Articular chondrocyte of knee joint (primary cell): ENCODE results near the gene CLEC10A. TPM values are rescaled to one million over a fixed set of nuclear protein-coding genes. Genes with fewer than 3 reads are reported as not detected.

ENCODE experiments used
- small RNA-seq: library from RNA; depleted of rRNA; stranded (forward); fragments of <200 nt; gene quantifications from one replicate; pipeline ENCODE3, GENCODE V24; 2012
- total RNA-seq: library from RNA; depleted of rRNA; stranded (reverse); fragments of >200 nt; gene quantifications from 2 replicates; pipeline ENCODE4 v1.2.3, GENCODE V29; 2012

The CLEC10A gene, protein sequence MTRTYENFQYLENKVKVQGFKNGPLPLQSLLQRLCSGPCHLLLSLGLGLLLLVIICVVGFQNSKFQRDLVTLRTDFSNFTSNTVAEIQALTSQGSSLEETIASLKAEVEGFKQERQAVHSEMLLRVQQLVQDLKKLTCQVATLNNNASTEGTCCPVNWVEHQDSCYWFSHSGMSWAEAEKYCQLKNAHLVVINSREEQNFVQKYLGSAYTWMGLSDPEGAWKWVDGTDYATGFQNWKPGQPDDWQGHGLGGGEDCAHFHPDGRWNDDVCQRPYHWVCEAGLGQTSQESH
- not detected in 2 replicates for total RNA-seq

DNA sequence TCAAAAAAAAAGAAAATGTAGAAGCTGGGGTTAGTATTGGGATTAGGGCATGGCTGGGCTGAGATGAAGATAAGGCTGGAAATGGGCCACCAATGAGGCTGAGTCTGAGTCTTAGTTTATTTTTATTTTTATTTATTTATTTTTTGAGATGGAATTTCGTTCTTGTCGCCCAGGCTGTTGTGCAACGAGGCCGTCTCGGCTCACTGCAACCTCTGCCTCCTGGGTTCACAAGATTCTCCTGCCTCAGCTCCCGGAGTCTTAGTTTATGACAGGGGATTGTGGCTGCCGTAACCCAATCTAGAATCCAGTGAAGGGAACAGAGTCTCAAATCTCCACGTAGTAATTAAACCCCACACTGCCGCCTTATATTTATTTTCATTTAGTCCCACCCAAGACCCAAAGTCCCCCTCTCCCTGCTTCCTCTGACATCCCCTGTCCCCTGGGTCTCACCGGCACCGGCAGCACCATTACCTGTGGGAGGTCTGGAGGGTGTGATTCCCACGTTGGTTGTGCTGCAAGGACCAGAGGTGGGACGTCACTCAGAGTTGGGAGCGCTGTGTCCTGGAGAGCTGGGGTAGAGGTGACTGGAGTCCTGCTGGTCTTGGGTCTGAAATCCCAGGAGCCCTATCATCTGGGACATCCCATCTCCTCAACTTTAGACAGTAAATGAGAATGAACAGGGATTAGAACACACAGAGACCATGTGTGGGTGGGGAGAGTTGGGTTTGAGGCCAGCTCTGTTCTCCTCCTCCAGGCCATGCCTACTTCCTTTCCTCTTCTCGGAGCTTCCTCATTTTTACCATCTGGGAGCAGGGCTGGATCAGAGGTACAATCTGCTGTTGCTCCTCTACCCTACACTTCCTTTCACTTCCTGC, at the start of gene CLEC10A:
Gene CLEC10A (minus strand): TSS at position 671 of the 875 bp plus-strand sequence. CDS start 1,439 bp downstream, outside the sequence.

DNA sequence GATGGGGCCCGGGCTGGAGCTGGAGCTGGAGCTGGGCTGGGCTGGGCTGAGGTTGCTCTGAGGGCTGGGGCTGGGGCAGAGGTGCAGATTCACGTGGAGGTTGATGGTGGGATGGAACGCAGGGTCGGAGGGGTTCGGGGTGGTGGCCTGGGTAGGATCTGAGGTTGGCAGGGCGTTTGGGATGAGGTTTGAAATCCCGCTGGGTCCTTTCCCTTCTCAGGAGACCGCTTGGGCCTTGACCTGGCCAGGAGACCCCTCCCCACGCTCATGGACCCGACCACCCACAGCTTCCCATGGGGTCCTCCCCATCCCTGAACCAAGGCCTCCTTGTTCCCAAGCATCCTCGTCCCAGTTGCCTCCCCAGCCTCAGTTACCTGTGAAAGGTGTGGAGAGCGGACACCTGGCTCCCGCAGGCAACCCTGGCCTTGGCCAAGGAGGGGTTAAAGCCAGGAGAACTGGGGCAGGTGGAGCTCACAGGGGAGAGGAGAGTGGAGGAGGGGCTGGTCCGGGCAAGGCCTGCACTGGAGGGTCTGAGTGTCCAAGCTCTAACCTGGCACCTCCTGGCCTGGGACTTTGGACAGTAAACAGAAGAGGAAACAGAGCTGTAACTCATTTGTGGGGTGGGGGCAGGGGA, 34.3 kb upstream of the CLEC10A start, which contains the start of gene ASGR2:
Gene ASGR2 (minus strand): TSS at position 582 of the 634 bp plus-strand sequence. CDS start 582 bp downstream, outside the sequence.

DNA sequence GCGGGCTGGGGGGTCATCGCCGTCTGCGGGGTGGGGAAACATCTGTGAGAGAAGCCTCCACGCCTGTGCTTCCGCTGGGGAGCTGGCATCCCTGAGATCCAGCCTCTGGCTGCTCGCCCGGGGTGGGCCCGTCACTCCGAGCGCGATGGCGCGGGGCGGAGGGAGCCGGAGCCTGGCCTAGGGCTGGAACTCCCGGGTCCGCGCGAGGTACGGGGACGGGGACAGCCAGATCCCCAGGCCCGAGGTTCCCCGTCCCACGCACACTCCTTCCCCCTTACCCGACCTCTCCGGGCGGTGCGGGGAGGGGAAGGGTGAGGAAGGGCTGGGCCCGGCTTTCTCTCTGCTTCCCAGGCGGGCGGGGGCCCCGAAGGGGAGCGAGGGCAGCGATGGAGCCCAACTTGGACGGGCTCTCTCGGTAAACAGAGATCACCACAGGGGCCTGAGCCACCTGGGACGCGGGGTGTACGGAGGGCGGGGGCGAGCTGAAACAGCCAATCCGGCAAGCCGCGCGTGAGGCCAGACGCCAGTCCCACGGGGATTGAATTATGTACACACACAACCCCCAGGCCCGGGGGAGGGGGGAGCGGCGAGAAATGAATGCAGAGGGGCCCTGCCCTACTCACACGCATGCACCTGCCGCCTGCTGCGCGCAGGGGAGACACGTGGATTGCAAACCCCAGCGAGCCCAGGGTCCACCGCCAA, 36.4 kb downstream of the CLEC10A start, which contains the start of gene SLC16A11:
Gene SLC16A11 (minus strand): TSS at position 596 of the 702 bp plus-strand sequence. CDS start 579 bp downstream, at position 17.

DNA sequence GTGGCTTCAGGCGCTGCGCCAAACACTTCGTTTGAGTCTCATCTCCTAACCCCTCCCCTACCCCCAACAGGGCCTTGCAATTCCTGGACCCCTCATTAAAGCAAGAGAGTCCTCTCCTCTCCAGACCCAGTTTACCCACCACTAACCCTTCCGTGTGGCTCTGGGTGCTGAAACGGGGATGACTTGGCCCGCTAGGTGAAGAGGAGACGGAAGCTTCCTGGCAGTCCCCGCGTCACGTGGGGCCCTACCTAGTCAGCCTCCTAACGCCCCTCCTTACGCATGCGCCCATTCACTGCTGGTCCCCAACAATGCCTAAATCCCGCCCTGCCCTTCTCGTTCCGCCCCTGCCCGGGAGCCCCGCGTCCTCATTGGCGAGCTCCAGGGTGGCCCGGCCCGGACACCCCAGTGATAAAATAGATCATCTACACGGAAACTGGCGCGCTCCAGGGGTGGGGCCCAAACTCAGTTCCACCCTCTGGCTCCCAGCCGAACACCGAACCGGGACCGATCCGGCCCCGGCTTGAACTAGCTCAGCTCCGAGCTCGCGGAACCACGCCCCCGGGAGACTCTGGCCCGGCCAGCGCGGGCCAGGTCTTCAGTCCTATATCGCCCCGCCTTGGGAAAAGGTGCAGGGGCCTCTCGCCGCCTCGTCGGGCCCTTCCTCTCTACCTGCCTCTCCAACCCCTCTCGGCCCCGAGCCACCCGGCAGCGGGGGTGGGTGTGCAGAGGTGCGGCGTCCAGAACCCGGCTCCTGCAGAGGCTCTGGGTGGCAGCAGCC, 44.3 kb downstream of the CLEC10A start, which contains the start of gene SLC16A13:
Gene SLC16A13 (plus strand): TSS at position 425 of the 778 bp plus-strand sequence. CDS start 368 bp downstream, outside the sequence.

Small RNA genes lying within 50 kb of the gene (small RNA-seq; reads per million reads assigned to genes)
- not detected for gene AC120057.1

Other genes with a start within 250 kb of the CLEC10A start
- not detected in 2 replicates for gene TEKT1, start 248.5 kb downstream of the CLEC10A start, total RNA-seq
- 0.11 TPM in 1 of 2 replicates, not detected in the other for gene ALOX12, start 84.2 kb downstream of the CLEC10A start, total RNA-seq
- 72.4 and 73.5 TPM in 2 replicates for gene RNASEK, start 67.6 kb downstream of the CLEC10A start, total RNA-seq
- 0.11 and 0.13 TPM in 2 replicates for gene BCL6B, start 57.2 kb downstream of the CLEC10A start, total RNA-seq
- 0.22 and 0.52 TPM in 2 replicates for gene SLC16A13, start 44.2 kb downstream of the CLEC10A start, total RNA-seq
- gene SLC16A11, start 36.2 kb downstream of the CLEC10A start, total RNA-seq, result 0.13 TPM in 1 of 2 replicates, not detected in the other
- not detected in 2 replicates for gene ASGR2, start 34.6 kb upstream of the CLEC10A start, total RNA-seq
- gene ASGR1, start 99.1 kb upstream of the CLEC10A start, total RNA-seq, result 0.65 and 0.76 TPM in 2 replicates
- gene DLG4, start 139.6 kb upstream of the CLEC10A start, total RNA-seq, result 7.7 and 8.8 TPM in 2 replicates
- 205 and 214 TPM in 2 replicates for gene ACADVL, start 139.7 kb upstream of the CLEC10A start, total RNA-seq
- gene DVL2, start 154.3 kb upstream of the CLEC10A start, total RNA-seq, result 54.4 and 63.1 TPM in 2 replicates
- 34.4 and 38.5 TPM in 2 replicates for gene PHF23, start 159.2 kb upstream of the CLEC10A start, total RNA-seq
- gene GABARAP, start 162.2 kb upstream of the CLEC10A start, total RNA-seq, result 315 and 440 TPM in 2 replicates
- 30.1 and 39.5 TPM in 2 replicates for gene CTDNEP1, start 171.5 kb upstream of the CLEC10A start, total RNA-seq
- 31.6 and 39.1 TPM in 2 replicates for gene ELP5, start 172.0 kb upstream of the CLEC10A start, total RNA-seq
- gene CLDN7, start 182.2 kb upstream of the CLEC10A start, total RNA-seq, result 2.4 and 2.7 TPM in 2 replicates
- gene SLC2A4, start 201.5 kb upstream of the CLEC10A start, total RNA-seq, result 0.11 TPM in 1 of 2 replicates, not detected in the other
- 0.13 TPM in 1 of 2 replicates, not detected in the other for gene YBX2, start 214.4 kb upstream of the CLEC10A start, total RNA-seq
- 575 and 584 TPM in 2 replicates for gene EIF5A, start 227.4 kb upstream of the CLEC10A start, total RNA-seq
- 38.2 and 42.2 TPM in 2 replicates for gene GPS2, start 235.1 kb upstream of the CLEC10A start, total RNA-seq
- 7.7 and 13.2 TPM in 2 replicates for gene NEURL4, start 249.1 kb upstream of the CLEC10A start, total RNA-seq